AG20443 (cell line): ENCODE measurements around the gene KCNK18.
"Not testable (repeated sequence)": the region's sequence is repeated elsewhere in the genome, so short reads cannot be mapped to it uniquely, and the experiment has no call there.

Experiments used
- DNase-seq: peaks from one replicate; pipeline ENCODE4 v3.0.0; 2012; ENCODE audit warnings: low spot score, mixed read lengths

KCNK18 gene

DNA sequence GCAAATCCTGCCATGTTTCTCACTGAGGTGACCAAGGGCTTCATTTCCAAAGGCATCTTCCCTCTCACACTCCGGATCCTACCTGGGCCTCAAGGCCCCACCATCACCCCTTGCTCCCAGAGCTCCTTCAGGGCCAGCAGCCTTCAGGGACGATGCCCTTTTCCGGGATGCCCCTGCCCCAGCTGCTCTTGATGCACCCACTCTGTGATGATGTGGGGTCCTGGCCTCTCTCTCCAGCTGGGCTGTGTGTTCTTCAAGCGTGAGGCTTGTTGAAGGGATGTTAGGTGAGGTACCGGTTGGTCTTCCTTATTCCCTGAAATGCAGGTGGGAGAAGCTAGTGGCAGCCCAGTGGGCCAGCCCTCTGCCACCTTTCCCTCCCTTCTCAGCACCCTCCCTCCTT is 25.3 kb downstream of the KCNK18 start:
- DNase-seq, result no peak

DNA sequence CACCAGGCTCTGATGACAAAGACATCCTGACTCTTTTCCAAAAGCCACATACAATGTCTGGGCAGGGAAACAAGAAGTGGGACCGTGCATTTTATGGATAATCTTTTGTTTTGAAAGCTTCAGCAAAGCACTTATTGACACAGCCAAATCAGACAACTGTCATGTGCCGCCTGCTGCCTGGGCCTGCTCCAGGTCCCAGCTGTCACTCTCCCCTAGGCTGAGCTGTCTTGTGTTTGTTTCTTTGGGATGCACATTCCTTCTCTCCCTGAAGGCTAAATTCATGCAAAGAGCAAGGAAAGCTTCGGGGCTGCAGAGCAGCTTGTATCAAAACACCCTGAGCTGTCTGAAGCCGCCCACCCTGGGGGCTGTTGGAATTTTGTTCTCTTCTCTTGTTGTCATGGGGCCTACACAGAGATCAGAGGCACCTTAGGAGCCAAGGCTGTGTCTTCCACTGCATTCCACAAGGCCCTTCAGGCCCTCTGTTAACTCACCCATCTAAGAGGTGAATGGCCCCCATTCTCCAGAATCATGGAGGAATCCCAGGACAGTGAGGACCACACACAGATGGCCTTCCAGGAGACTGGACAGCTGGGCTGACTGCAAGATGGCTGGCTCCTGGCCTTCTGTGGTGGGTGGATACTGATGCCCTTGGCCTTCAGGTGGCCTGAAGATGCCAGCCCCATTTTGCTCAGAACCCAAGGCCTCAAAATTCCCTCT is 25.8 kb downstream of the KCNK18 start:
- no peak for DNase-seq

DNA sequence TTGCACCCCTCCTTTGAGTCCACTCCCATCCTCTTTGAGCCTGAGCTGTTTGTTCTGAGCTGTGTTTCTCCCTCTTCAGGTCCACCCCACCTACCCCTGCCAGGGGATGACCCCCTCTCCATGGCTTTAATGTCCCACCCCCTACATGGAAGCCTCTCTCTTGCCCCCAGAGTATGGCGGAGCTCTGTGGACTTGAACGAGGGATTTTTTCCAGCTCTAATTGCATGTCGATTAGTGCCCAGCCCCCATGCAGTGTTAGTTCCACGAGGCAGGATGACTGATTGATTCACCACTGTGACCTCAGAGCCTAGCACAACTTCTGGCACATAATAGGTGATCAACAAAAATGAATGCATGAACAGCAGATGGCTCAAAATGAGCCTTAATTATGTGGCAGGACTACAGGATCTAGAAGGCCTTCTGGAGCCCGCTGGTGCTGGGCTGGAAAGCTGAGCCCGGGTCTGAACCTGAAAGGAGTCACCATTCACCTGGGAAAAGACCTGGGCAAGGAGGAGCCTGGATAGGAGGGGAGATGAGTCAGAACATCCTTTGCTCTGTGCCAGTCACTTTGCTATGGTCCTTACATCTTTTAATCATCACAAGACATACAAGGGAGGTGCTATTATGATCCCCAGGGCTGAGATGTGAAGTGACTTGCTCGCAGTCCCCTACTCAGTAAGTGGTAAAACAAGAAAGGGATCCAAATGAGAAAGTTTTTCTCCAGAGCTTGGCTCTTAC is 26.6 kb downstream of the KCNK18 start:
- DNase-seq, result no peak

DNA sequence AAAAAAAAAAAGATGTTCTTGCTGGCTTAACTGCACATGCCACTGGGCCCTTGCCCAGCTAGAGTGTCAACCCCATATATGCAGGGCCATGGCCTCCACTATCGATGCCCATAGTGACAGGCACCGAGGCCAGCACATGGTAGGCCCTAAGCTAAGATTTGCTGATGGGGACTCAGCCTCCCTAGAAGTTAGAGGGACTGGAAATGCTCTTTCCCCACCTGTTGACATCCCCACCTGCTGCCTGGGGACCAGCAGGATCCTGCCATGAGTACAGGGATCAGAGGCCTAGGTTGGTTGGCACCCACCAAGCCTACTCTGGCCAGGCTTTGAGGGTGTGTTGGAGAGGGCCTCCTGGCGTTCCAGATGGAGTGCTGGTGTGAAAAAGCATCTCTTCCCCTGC is 27.6 kb downstream of the KCNK18 start:
- DNase-seq, result no peak

DNA sequence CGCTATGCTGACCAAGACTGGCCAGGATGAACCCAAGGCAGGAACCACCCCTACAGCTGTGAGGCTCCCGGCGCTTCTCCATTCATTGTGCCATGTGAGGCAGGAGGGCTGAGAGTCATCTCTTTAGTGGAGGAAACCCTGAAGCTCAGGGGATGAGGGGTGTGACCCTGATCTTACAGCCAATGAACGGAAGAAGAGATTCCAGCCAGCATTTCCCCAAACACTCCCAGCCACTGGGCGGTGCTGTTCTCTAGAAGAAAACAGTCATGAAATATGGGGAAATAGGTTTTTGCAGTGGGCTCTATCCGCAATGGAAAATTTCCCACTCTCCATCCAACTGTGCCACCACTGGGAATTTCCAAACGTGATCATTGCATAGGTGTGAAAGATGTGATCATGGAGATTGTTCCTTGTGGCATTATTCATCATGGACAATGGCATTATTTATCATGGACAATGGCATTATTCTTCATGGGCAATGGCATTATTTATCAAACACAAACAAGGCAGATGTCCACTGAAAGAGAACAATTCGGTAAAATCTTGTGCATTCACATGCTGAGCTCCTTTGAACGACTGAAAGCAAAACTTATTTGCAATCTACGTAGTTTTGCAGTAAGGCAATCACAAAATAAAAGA is 29.6 kb downstream of the KCNK18 start:
- peak; percentile 76 for DNase-seq

DNA sequence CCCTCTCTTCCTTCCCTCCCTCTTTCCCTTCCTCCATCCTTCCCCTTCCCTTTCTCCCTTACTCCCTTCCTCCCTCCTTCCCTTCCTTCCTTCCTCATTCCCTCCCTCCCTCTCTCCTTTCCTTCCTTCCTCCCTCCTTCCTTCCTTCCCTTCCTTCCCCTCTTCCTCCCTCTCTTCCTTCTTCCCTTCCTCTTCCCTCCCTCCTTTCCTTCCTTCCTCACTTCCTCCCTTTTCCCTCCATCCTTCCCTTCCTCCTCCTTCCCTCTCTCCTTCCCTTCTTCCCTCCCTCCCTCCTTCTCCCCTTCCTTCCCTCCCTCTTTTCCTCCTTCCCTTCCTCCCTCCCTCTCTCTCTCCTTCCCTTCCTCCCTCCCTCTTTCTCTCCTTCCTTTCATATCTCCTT is 30.9 kb downstream of the KCNK18 start:
- DNase-seq, result no peak

DNA sequence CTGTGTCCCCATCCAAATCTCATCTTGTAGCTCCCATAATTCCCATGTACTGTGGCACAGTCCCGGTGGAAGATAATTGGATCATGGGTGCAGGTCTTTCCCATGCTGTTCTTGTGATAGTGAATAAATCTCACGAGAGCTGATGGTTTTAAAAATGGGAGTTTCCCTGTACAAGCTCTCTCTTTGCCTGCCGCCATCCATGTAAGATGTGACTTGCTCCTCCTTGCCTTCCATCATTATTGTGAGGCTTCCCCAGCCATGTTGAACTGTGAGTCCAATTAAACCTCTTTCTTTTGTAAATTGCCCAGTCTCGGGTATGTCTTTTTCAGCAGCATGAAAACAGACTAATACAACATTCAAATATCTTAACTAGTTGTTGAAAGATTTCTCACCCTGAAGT is 32.8 kb downstream of the KCNK18 start:
- not testable (repeated sequence) for DNase-seq

DNA sequence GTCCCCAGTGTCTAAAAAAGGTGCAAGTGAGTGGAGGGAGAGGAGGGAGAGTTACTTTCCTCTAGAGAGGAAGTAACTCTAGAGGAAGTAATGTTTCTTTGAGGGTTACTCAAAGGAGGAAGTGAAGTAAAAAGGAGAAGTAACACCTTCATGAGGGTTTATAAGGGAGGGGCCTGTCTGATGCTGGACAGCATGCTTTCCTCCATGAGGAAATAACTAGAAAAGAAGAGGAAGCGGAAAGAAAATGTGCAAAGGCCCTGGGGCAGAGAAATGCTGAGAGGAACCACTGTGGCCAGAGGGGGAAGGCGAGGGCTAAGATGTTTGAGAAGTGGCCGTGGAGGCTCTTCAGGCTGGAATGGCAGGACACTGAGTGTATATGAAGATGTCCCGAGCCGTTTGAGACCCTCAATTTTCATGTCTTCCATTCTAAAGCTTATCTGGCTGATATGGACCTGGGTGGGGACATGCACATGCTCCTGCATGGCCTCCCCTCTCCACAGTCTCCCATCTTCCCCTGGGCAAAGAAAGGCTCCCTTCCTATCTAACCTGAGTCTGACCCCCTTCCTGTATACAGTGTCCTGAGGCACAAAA is 40.2 kb downstream of the KCNK18 start:
- no peak for DNase-seq

DNA sequence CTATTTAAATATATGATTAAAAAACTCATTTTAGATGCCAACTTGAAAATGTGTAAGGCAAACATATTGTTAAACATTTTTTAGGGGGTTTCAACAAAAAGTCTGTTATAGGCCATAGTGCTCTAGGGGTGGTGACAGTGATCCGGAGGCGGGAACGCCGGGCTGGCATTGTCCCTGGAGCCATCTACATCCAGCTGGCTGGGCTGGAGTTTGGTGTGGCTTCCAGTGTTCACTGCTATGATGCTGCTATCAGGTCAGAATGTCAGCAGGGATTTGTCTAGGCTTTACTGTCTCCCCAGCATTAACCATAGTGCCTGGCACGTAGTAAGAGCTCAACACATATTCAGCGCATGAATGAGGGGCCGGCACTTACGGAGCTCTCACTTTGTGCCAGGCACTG is 41.8 kb downstream of the KCNK18 start:
- DNase-seq, result no peak

DNA sequence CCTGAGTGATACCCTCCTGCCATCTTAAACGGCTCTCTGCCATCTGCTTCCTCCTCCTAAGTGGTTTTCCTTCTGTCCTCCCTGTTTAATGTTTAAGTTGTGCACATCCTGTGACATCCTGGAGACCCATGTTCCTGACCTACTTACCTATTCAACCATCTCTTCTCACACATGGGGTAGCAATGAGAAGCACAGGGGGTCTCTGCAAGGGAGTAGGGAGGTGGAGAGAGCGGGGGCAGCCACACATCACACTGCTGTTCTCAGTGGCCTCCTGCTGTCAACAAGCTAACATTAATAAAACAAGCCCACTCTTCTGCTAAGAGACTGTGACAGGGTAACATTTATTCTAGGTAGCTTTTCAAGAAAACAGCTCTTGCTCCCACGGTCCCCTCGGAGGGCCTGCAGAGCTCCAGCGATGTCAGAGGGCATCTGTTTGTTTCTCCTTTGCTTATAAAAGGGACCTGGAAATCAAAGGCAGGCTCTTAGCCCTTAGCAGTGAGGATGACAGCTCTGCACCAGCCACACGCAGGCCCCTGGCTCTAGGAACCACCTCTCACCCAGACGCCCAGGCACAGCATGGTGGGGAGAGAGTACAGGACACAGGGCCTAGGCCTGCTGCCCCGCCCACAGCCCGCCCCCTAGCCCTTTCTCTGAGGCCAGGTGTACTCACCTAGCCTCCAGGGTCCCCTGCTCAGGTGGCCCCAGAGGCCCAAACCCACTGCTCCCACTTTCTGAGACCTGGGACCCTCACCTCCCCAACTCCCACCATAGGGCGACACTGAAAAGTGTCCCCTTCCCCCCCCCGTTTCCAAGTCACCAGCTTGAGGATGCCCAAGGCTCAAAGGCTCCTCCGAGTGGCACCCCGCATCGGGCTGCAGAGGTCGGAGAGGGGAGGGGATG is 42.7 kb downstream of the KCNK18 start:
- DNase-seq, result no peak

DNA sequence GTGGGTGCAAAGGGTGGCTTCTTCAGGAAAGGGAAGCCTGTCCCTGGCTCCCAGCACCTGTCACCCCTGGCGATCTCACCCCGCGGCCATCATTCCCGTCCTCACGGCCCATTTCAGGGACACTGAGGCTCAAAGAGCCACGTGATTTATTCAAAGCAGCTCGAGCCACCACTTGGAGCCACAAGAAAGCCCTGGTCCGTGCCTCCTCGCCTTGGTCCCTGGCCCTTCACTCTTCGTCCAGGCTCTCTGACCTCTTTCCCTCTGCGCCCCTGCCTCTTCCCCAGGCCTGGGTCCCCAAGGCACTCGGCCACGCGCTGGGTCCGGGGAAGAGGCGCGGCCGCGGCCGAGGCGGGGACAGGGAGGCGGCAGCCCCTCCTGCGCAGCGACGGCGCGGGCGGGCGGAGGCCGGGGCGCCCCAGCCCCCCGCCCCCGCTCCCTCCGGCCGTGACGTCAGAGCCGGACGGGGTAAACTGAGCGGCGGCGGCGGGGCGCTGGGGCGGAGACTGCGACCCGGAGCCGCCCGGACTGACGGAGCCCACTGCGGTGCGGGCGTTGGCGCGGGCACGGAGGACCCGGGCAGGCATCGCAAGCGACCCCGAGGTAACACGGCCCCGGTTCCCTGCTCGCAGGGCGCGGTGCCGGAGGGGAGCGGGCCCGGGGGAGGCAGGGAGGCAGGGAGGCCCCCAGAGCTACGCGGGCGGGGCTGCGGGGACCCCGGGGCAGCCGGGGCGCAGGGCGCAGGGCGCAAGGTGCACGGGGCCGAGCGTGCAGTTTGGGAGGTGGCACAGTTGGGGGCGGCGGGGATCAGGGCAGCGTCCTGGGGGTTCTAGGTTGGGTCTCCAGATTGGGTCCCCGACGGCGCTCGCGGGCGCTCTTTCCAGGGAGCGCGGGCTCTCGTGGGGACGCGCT is 43.6 kb downstream of the KCNK18 start, which contains the start of gene SLC18A2:
Gene SLC18A2, plus strand, starts transcription at position 494 of the 909 bp plus-strand sequence. CDS start 580 bp downstream, outside the sequence.
- DNase-seq, result no peak

DNA sequence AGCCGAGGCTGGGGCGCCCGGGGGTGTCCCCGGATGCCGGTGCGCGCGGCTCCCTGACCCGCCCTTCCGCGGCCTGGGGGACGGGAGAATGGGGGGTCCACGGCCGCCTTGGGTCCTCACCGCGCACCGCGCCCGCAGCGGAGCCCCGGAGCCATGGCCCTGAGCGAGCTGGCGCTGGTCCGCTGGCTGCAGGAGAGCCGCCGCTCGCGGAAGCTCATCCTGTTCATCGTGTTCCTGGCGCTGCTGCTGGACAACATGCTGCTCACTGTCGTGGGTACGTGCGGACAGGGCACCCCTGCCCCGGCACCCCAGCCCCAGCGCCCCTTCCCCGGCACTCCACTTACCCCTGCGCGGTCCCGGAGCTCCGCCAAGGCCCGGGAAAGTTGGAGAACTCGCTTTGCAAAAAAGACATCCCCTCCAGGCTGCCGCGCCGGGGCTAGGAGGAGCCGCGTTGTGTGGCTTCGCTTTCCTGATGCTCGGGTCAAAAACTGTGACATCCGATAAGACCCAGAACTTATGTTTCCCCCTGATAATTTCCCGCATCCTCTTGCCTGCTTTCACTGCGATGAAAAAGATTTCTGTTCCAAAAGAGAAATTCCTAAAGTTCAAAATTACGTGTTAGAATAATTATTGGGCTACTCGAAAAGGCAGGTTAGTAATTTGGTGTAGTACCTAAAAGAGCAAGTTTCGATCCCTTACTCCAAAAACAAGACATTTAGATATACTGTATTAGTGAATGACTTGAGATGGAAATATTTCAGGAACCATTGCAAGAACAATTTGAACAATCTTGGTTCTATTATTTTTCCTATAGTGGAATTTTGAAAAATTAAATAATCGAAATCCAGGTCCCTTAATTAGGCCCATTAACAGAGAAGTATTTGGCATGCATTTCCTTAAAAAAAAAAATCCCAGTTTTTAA is 44.5 kb downstream of the KCNK18 start:
- DNase-seq, result peak; percentile 62

DNA sequence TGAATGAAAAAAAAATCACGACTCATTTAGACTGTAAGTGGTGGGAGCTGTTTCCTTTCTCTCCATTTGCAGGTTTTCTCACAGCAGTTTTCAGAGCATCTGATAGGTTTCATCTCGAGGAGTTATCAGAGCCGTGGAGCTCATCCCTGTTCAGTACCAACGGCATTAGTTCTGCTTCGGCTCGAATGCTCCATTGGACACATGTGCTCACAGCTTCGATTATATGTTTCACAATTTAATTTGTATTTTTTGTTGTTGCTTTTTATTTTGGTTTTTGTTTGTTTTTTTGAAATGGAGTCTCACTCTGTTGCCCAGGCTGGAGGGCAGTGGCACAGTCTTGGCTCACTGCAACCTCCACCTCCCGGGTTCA is 45.2 kb downstream of the KCNK18 start:
- no peak for DNase-seq

DNA sequence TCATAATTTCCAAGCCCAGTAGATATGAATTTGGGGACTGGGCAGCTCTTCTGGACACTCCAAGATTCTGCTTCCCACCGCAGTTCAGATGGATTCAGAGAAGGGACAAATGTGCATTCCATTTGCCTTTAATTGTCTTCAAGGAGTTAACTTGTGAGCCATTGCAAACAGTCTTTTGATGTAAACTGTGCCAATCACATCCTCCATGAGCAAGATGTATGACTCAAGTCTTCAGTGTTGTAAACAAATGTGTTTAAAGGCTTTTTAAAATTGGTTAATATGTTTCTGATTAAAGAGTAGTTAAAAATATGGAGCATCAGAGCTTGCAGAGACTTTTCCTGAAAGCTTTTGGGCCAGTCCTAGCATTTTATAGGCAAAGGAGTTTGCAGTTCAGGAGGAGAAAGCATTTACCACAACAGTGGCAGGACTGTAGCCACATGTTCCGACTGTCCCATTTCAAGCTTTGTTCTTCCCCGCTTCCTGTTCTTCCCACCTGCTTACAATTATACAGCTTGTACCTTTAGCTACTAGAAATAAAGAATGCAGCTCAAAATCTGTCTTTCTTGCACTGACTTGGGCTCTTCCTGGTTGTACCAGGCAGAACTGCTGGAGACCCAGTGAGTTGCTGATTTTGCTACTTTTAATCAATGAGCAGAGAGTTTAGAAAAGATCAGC is 49.8 kb downstream of the KCNK18 start:
- DNase-seq, result peak; percentile 34

DNA sequence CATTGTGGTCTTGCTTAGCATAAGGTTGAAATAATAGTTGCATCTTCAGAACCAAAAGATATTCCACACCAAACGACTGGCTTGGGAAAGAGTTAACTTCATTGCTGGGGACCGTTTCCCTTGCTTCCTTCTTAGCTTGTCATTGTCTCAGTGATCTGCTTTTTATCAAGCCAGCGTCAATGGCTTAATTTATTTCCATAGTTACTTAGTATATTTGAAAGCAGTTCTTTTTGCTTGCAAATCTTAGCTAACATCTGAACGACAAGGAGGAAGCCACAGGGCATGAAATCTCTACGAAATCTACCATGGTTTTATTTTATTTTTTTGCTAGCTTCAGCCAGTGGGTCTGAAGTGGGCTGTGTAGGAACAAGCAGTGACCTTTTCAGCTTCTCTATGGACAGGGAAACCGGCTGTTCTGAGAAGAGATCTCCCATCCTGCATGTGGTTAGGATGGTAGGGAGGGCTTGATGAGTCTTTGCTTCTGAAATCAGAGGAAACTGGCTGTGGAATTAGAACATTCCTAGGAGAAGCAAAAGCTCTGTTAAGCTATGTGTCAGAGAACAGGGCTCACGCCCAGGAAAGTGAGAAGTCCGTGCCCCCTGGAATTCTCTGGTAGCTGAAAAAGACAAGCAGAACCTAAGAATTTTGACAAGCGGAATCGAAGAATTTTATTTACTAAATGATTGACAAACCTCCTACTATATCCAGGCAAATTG is 51.6 kb downstream of the KCNK18 start:
- peak; percentile 74 for DNase-seq

DNA sequence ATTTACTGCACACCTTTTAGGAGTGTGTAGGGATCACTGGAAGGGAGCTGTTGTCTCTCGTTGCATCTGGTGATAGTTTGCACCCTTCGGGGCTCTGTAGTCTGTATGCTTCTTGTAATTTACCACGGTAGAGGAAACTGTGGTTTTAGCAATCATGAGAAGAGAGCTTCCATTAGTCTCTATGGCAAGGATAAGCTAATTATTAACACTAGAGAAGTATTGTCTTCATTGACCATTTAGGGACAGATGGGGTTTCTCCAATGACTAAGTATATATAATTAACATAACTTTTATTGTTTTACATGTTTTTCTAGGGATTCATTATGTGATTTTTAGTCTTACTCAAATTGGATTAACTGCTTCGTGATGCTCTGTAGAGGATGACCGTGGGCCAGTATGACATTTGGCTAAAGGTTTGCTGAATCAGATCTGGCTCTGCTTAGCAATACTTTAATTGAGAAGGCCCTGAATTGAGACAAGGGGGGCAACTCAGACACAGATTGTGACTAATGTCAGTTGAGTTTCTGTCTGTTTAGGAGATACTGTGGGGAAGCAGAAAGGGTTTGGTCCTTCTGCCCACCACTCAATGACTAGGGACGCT is 52.3 kb downstream of the KCNK18 start:
- no peak for DNase-seq

DNA sequence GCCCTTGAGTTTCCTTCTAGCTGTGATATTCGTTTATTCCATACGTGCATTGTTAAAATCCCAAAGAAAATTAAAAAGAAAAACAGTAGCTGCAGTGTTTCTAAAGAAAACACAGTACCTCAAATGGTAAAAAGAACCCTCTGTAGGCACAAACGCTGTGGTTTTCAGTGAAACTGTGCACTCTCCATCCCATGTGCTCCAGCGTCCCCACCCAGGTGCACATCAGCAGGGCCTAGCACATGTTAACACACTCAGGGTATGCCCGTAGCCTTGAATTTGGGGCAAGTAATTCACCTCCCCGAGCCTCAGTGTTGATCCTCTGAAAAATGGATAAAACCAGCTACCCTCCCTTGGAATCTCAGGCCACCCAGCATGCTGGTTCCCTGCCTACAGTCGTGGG is 53.1 kb downstream of the KCNK18 start:
- no peak for DNase-seq

DNA sequence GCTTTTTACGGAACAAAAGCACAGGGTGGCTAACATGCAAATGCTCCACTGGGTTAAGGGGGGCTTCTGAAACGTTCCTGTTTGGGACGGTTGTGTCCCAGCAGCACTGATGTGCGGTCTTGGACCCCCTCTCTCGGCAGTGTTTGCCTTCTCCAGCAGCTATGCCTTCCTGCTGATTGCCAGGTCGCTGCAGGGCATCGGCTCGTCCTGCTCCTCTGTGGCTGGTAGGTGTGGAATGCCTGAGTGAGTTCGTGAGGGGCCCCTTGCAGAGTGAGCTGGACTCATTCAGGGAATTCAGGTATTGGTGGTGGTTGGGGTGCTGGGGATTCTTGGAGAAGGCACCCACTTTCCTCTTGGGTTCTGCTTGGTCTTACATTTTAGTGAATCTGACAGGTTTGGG is 56.6 kb downstream of the KCNK18 start:
- DNase-seq, result no peak
